ENCODE results near the gene PTPMT1.
"Not testable (repeated sequence)": the region's sequence is repeated elsewhere in the genome, so short reads cannot be mapped to it uniquely, and the experiment has no call there.

PTPMT1 gene

GRCh38 chr11:47550288-47551047, 14.9 kb upstream of the PTPMT1 start:
- no peak for DNase-seq

- DNase-seq: peak; percentile 27
Observed at GRCh38 chr11:47551086-47551485, 14.3 kb upstream of the PTPMT1 start.

GRCh38 chr11:47552056-47552565, 13.3 kb upstream of the PTPMT1 start:
- peak; percentile 48 for DNase-seq

GRCh38 chr11:47552566-47553405, 12.6 kb upstream of the PTPMT1 start, which contains the start of gene CELF1:
Gene CELF1 (minus strand): TSS chr11:47553132. CDS start chr11:47499523, 53,609 bp downstream.
- DNase-seq: peak; percentile 78

GRCh38 chr11:47553406-47553743, 12.0 kb upstream of the PTPMT1 start:
- DNase-seq: no peak

GRCh38 chr11:47557004-47557403, 8.4 kb upstream of the PTPMT1 start:
- DNase-seq: not testable (repeated sequence)

DNA sequence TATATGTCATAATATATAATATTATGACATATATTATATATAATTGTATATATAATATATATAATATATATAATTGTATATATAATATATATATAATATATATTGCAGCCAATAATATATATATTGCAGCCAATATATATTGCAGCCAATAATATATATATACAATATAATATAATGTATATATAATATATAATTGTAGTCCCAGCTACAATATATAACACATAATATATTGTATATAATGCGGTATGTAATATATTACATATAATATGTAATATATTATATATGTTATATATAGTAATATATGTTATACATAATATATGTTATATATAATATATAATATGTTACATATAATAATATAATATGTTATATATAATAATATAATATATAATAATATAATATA, 6.7 kb upstream of the PTPMT1 start:
- no peak for DNase-seq

DNA sequence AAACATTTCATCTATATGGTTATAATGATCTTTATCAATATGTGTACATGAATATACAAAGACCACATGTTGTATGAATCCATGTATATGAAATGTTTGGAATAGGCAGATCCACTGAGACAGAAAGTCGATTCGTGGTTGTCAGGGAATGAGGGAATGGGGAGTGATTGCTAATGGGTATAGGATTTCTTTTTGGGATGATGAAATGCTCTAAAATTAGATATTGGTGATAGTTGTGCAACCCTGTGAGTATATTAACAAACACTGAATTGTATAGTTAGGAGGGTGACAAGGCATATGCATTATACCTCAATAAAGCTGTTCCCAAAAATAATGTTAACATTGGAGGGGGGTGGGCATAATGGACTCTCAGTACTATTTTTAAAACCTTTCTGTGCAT, 5.0 kb upstream of the PTPMT1 start:
- DNase-seq: peak; percentile 67

DNA sequence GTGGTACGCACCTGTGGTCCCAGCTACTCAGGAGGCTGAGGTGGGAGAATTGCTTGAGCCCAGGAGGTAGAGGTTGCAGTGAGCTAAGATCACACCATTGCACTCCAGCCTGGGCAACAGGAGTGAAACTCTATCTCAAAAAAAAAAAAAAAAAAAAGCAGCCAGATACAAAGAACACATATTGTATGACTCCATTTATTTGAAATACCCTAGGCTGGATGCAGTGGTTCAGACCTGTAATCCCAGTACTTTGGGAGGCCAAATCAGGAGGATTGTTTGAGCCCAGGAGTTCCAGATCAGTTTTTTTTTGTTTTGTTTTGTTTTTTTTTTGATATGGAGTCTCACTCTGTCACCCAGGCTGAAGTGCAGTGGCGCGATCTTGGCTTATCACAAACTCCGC, 3.0 kb upstream of the PTPMT1 start:
- DNase-seq: not testable (repeated sequence)

- DNase-seq: not testable (repeated sequence)
Observed at GRCh38 chr11:47564366-47564765, 1.0 kb upstream of the PTPMT1 start.

DNA sequence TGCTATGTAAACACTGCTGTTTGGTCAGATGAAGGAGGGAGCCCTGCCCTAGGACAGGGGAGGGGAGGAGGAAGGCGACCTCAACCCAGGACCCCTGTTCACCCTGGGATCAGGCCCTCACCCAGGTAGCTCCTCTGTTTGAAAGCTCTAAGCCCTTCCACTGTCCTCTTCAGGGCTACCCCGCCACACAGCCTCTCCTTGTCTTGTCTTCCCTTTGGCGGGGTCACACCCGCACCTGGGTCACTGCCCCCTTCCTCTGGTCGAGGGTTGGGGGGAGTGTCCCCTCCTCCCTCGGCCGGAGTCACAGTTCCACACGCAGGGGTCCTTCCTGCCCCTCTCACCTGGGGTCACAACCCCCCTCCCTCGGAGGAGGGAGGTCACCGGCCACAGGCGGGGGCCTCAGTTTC, 463 bp upstream of the PTPMT1 start:
- no peak for DNase-seq

DNA sequence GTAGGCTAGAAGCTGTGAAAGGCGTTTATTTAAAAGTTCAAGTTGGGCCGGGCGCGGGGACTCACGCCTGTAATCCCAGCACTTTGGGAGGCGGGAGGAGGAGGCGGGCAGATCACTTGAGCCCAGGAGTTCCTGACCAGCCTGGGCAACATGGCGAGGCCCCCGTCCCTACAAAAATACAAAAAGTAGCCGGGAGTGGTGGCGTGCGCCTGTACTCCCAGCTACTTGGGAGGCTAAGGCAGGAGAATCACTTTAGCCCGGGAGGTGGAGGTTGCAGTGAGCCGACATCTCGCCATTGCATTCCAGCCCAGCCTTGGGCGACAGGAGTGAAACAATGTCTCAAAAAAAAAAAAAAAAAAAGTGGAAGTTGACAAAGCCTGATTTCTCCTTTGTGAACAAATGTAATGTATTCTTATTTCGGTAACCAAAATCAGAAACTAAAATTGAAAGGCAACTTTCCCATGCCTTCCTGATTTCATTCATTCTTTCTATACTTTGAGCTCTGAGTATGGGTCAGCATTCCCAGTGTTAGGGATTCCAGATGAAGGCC, 825 bp downstream of the PTPMT1 start:
- DNase-seq: peak; percentile 20

- DNase-seq: no peak
Observed at GRCh38 chr11:47569646-47570045, 4.2 kb downstream of the PTPMT1 start.

DNA sequence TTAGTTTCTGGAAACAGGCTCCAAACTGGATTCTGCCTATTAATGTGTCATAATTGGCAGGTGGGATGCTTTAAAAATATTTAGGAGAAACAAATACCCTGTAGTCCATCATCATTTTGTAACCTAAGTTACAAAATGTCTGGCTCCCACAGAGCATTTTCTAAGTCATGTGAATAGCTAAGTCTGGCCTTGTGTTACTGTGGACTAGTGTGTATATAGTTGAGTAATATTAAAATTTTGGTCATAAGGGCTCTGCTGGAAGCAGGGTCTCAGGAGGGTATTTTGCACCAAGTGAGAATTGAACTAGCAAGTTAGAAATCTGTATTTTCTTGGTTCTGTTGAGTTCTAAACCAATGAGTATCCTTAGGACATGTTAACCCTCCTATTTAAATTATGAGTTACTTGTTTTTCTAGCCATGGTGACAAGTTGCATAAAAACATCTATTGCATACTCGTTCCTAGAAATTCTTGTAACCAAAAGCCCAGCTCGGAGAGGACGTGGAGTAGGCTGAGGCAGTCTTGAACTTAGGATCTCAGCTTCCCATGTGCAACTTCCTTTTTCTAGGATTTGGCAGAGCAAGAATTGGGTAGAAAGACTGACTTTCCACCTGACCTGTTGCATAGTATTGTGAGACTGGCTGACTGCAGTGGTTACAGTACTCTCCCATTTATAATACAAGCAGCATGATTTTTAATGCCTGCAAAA, 5.4 kb downstream of the PTPMT1 start:
- no peak for DNase-seq

DNA sequence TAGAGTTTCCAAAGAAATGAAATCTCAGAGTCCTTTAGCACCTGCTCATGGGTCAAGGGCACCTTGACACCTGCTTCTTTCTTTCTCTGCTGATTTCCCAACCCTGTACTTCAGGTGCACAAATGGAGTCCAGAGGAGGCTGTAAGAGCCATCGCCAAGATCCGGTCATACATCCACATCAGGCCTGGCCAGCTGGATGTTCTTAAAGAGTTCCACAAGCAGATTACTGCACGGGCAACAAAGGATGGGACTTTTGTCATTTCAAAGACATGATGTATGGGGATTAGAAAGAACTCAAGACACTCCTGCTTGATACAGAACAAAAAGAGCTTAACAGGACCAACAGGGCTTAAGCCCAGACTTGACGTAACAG, 5.9 kb downstream of the PTPMT1 start:
- DNase-seq: no peak

GRCh38 chr11:47571895-47572294, 6.5 kb downstream of the PTPMT1 start:
- no peak for DNase-seq

GRCh38 chr11:47572715-47573255, 7.4 kb downstream of the PTPMT1 start:
- no peak for DNase-seq

DNA sequence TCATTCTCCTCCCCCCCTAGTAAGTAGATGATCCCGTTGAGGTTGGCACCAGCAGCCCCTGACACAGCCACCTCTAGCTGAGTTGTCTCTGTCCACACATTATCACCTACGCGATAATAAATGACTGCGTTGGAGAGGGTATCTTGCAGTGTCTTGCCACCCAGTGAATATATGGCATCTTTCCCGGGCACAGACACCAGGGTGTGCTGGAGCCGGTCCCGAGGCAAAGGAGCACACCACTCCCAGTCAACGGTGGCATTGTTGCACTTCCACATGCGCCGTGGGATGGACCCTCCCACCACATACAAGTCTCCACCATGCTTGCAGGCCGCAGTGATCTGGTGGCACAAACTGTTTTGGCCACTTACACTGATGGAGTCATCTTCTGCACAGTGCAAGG, 7.9 kb downstream of the PTPMT1 start:
- DNase-seq: no peak

DNA sequence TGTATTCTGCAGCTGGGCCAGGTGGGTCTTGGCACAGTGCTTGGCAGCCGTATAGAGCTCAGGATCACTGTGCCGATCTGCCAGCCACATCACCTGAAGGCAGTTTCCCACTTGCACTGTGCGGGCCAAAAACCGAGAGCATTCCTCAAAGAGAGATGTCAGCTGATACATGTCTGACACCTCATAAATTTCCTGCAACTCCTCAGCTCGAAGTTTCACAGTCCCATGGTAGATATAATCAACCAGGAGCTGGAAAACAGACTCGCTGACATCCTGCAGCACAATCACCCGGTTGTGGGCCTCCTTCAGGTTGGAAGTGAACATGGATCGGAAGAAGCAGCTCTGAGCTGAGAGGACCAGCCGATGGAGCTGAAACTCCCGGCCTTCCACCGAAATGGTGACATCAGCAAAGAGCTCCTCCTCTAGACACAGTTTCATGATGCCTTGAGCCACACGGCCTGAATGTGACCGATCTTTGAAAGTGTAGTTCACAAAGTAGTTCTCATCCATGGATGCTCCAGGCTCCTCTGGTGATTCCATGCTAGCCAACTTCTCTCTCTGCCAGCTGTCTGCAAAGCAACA, 12.2 kb downstream of the PTPMT1 start:
- no peak for DNase-seq

DNA sequence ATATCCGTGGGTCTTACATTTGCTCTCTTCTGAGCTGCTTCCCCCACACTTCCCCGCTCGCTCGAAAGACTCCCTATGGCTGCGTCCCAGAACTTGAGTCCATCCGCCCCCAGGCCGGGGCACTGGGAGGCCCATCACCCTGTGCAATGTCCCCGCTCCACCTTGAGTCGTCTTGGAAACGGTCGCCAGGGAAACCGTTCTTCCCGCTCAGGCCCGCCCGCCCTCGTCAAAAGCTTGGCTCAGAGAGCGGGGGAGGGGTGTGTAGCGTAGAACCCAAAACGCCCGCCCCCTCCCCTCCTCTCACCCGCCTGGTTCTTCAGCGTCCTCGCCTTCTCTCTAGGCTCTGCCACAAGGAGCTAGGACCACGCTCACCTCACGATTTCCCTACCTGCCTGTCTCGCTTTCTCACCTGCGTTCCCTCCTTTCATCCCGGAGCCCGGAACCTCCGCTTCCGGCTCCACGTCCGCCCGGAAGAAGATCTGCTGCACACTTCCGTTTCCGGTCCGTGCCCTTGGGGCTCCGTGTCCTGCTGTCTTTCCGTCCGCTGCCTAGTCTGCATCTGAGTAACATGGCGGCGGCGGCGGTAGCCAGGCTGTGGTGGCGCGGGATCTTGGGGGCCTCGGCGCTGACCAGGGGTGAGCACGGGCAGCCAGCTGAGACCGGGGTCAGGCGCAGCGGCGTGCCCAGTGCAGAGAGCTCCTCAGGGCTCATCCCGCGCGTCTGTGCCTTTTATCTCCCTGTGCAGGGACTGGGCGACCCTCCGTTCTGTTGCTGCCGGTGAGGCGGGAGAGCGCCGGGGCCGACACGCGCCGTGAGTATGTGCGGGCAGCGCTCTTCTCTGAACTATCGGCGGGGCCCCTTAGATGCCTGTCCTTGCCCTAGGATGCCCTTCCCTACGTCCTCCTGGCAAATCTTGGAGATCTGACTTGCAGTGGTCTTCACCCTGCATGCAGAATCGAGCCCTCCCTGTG, 13.4 kb downstream of the PTPMT1 start, which contains the start of the genes KBTBD4 and NDUFS3:
KBTBD4 (minus strand) TSS at position 447 of the 971 bp plus-strand sequence; CDS start at position 428, 19 bp downstream.
NDUFS3 (plus strand) TSS at position 551 of the 971 bp plus-strand sequence; CDS start at position 569, 18 bp downstream.
- peak; percentile 82 for DNase-seq

GRCh38 chr11:47583844-47584243, 18.4 kb downstream of the PTPMT1 start:
- DNase-seq: no peak
